Psoas muscle (tissue), 8 donors: ENCODE data around the gene RPTOR. TPM values are rescaled to one million over a fixed set of nuclear protein-coding genes. Genes with fewer than 3 reads are reported as not detected.
A peak's percentile ranks its signal among the peaks of the same experiment; 100 is the strongest.

Source experiments
- ATAC-seq, 4 donors: fragments of 200-7000 bp; cut with Tn5 transposase; one replicate each; pipeline ENCODE4 v1.9.1; 2020; ENCODE audit warnings: moderate library complexity in 3 of 4, mild to moderate bottlenecking in 2 of 4
- DNase-seq, 2 donors: peaks; one replicate each; pipeline ENCODE4 v3.0.0-alpha.2; 2020
- H3K27ac ChIP-seq: fragments of 200-600 bp; one replicate; pipeline ENCODE4 v1.8.0; 2022
- H3K27me3 ChIP-seq, 3 donors: fragments of 200-600 bp in 1 of 3; one replicate each; pipeline versions ENCODE4 v1.6.1 to v1.8.0; 2013 to 2022; ENCODE audit warnings: low read length in 2 of 3, mild to moderate bottlenecking in 2 of 3, moderate library complexity in 1 of 3; ENCODE audit not compliant: insufficient read depth in 3 of 3
- H3K36me3 ChIP-seq, 2 donors: fragments of 200-600 bp in 1 of 2; one replicate each; pipeline versions ENCODE4 v1.6.1 to v1.8.0; 2013 to 2022; ENCODE audit warnings: low read depth in 1 of 2, mild to moderate bottlenecking in 1 of 2, moderate library complexity in 1 of 2; ENCODE audit not compliant: insufficient read depth in 1 of 2
- H3K4me1 ChIP-seq: fragments of 200-600 bp; one replicate; pipeline ENCODE4 v1.8.0; 2022
- H3K4me3 ChIP-seq: fragments of 200-600 bp; one replicate; pipeline ENCODE4 v1.8.0; 2022; ENCODE audit warnings: mild to moderate bottlenecking
- H3K9me3 ChIP-seq: fragments of 200-600 bp; one replicate; pipeline ENCODE4 v1.8.0; 2022
- WGBS, 3 donors: extraction: QIAGEN DNeasy Blood & Tissue Kit; methylation state at CpG; one replicate each; pipeline versions ENCODE4 v1.1.6 to v1.1.7; 2013; 5-methylcytosine and 5-hydroxymethylcytosine counted together
- intact Hi-C, 2 donors: fragments of 100-400 bp; cut with DNase I; formaldehyde crosslinking; loops; one replicate each; pipeline versions ENCODE4 v1.11.0 to v1.14.2; 2022
- polyA plus RNA-seq, 3 donors: library from polyadenylated mRNA; stranded (reverse); fragments of 200-250 nt; gene quantifications; one replicate each; pipeline ENCODE4 v1.2.3, GENCODE V29; 2013
- total RNA-seq, 4 donors: library from RNA; stranded (reverse); fragmentation: NEBNext Ultra II Directional in 2 of 4; extraction: Animal tissue kit (Norgen Biotek cat#: 25700) in 2 of 4; gene quantifications; one replicate each; pipeline versions ENCODE4 v1.2.1 to v1.2.4, GENCODE V29; 2021 to 2023
- TF ChIP-seq, protein P1 (sequence below): fragments of 200-600 bp; IDR thresholded peaks from one replicate; pipeline ENCODE4 v1.8.0; 2022; ENCODE audit warnings: antibody characterized with exemption
- donor health status: healthy with polysubstance abuse.
- donor health status: DM: no; HTN: no; CAD: no; lungs with moderate emphysema.
- donor health status: Bipolar disorder and iron deficiency.
- donor health status: healthy.
- donor health status: DM: yes; HTN: yes; CAD: no.
- donor health status: DM: no; HTN: no; CAD: no.
- donor health status: DM: no; HTN: no; CAD: no.
- donor health status: DM: yes; HTN: yes; CAD: no.

Gene RPTOR
- total and polyA plus RNA-seq, 7 donors = 13.6 to 82.2 (median 32.5) TPM

DNA sequence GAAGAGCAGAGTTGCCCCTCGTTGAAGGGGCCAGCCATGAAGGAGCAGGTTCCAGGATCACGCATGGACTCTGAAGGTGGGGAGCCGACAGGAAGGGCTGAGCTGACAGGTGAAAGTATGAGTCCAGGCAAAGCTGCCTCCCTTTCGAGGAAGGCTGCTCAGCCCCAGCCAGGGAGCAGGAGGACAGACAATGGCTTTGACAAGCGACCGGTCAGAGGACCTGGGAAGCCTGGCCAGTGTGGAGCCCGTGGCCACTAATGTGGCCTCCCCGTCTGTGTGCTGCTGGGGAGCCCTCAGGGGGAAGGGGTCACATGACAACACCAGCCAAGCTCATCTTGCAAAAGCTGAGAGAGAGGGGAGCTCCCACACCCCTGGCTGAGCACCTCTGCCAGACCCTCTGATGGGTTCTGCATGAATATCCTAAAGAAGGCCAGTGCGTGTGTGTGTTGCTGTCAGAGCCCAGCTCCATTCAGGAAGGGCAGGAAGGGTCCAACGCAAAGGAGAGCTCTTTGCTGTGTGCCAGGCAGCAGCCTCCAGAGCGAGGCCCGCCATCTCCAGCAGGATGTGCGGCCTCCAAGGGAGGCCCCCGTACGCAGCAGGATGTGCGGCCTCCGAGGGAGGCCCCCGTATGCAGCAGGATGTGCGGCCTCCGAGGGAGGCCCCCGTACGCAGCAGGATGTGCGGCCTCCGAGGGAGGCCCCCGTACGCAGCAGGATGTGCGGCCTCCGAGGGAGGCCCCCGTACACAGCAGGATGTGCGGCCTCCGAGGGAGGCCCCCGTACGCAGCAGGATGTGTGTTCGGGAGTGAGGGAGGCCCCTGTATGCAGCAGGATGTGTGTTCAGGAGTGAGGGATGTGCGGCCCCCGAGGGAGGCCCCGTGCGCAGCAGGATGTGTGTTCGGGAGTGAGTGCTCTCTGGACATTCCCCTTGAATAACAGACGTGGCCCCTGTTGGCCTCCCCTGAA is 344.9 kb downstream of the RPTOR start:
- WGBS, 3 donors = 88 to 93% (median 89%) methylated on average over 30 to 40 of the region's 40 CpGs
- H3K27ac ChIP-seq = no peak overlapping the region
- no peaks in the 10 kb centered on the region for H3K27me3 ChIP-seq
- no peaks in the 10 kb centered on the region for H3K9me3 ChIP-seq
- no peak overlapping the region for H3K4me3 ChIP-seq
- no peaks in the 10 kb centered on the region for H3K4me1 ChIP-seq
- peaks cover 0 to 53% of the 10 kb centered on the region in 2 donors for H3K36me3 ChIP-seq
- intact Hi-C loops = loop anchor here in 1 of 2 donors (10.0 kb wide), 1 partner anchor 205 kb away; no protein-coding TSS in a partner anchor
- peak in 1 of 2 donors; percentile 47 for DNase-seq
- TF ChIP-seq, protein P1, sequence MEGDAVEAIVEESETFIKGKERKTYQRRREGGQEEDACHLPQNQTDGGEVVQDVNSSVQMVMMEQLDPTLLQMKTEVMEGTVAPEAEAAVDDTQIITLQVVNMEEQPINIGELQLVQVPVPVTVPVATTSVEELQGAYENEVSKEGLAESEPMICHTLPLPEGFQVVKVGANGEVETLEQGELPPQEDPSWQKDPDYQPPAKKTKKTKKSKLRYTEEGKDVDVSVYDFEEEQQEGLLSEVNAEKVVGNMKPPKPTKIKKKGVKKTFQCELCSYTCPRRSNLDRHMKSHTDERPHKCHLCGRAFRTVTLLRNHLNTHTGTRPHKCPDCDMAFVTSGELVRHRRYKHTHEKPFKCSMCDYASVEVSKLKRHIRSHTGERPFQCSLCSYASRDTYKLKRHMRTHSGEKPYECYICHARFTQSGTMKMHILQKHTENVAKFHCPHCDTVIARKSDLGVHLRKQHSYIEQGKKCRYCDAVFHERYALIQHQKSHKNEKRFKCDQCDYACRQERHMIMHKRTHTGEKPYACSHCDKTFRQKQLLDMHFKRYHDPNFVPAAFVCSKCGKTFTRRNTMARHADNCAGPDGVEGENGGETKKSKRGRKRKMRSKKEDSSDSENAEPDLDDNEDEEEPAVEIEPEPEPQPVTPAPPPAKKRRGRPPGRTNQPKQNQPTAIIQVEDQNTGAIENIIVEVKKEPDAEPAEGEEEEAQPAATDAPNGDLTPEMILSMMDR = no peak
- no peak for ATAC-seq

- Histone ChIP-seq H3K4me1 (no peaks in the 10 kb centered on the region), H3K27ac (no peak overlapping the region), H3K9me3 (no peaks in the 10 kb centered on the region), H3K36me3 (peaks cover 0 to 51% of the 10 kb centered on the region in 2 donors), H3K4me3 (no peak overlapping the region), H3K27me3 (no peaks in the 10 kb centered on the region)
- DNase-seq (peak in 1 of 2 donors; percentile 47), ATAC-seq (no peak)
- TF ChIP-seq, protein P1 = no peak
- intact Hi-C loops = no loop called here
- 85 to 90% (median 85%) methylated on average over 29 to 31 of the region's 31 CpGs for WGBS, 3 donors
These were observed 345.7 kb downstream of the RPTOR start for GRCh38 chr17:80890196-80890920.

DNA sequence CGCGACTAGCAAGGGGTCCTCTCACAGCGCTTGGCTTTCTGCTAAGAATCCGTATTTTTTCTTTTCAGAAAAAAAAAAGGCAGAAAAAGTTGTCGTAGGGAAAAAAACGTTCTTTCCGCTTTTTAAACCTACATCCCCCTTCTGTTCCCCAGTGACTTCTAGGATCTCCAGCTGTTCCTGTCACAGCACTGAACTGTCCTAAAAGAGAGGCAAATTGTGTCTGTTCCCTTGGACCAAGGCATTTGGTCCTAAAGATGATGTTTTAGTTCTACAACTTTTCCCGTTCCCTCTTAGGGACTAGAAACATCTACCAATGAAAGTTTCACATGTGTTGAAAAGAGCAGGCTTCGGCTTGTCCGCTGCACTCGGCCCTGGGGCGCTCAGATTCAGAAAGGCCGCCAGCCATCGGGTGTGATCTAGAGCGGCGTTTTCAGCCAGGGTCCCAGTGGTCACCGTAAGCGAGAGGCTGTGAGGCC is 346.3 kb downstream of the RPTOR start:
- peaks cover 0 to 52% of the 10 kb centered on the region in 2 donors for H3K36me3 ChIP-seq
- intact Hi-C loops = no loop called here
- H3K27ac ChIP-seq = no peak overlapping the region
- TF ChIP-seq, protein P1 = no peak
- no peaks in the 10 kb centered on the region for H3K9me3 ChIP-seq
- 68 to 74% (median 69%) methylated on average over 18 of the region's 18 CpGs for WGBS, 3 donors
- DNase-seq (no peak), ATAC-seq (peak in 1 of 4 donors; percentile 0)
- H3K27me3 ChIP-seq = no peaks in the 10 kb centered on the region
- H3K4me1 ChIP-seq = no peaks in the 10 kb centered on the region
- H3K4me3 ChIP-seq = no peak overlapping the region

GRCh38 chr17:80891397-80892018 is 346.9 kb downstream of the RPTOR start:
- H3K9me3 ChIP-seq = no peaks in the 10 kb centered on the region
- H3K27me3 ChIP-seq = no peaks in the 10 kb centered on the region
- no peaks in the 10 kb centered on the region for H3K4me1 ChIP-seq
- H3K36me3 ChIP-seq = peaks cover 0 to 52% of the 10 kb centered on the region in 2 donors
- no peak overlapping the region for H3K4me3 ChIP-seq
- TF ChIP-seq, protein P1 = no peak
- intact Hi-C loops = no loop called here
- ATAC-seq = peak in 3 of 4 donors; percentile 44 to 59 (median 48)
- WGBS, 3 donors = 64 to 66% (median 66%) methylated on average over 23 of the region's 23 CpGs
- peak overlapping the region; percentile 5 for H3K27ac ChIP-seq
- peak; percentile 40 to 57 for DNase-seq
